ENCODE measurements around the gene INAFM2. TPM values are rescaled to one million over a fixed set of nuclear protein-coding genes. Genes with fewer than 3 reads are reported as not detected.
A peak's percentile ranks its signal among the peaks of the same experiment; 100 is the strongest.

The INAFM2 gene
- total and polyA plus RNA-seq, 2 experiments from 2014 or later: 13.7 to 19.5 TPM

- no peaks in the 10 kb centered on the region for H3K36me3 ChIP-seq (replicated peaks; ENCODE audit: insufficient read depth, low read depth)
- TF ChIP-seq EZH2phosphoT487 (IDR thresholded peaks at IDR 0.05; ENCODE audit: low read depth, severe bottlenecking, unreplicated experiment) (no peak), EZH2 (IDR thresholded peaks at IDR 0.05; ENCODE audit: borderline replicate concordance) (no peak), CTCF (IDR thresholded peaks at IDR 0.05; ENCODE audit: poor library complexity) (no peak)
- H4K20me1 ChIP-seq (ENCODE audit: insufficient read depth, poor library complexity, severe bottlenecking): no peaks in the 10 kb centered on the region
- H3K4me3 ChIP-seq: no peak overlapping the region
- H3K9me2 ChIP-seq (replicated peaks; ENCODE audit: insufficient read depth): no peaks in the 10 kb centered on the region
- no peaks in the 10 kb centered on the region for H3K9me3 ChIP-seq (ENCODE audit: low read depth)
- H3K4me2 ChIP-seq: no peak overlapping the region
- H3K79me2 ChIP-seq: no peaks in the 10 kb centered on the region
- 60% methylated on average over 10 of the region's 10 CpGs for WGBS (ENCODE audit: low lambda C conversion rate, missing lambda C conversion rate)
- H3K27ac ChIP-seq: no peak overlapping the region
- no peaks in the 10 kb centered on the region for H3K4me1 ChIP-seq (ENCODE audit: insufficient read depth)
- DNase-seq (ENCODE audit: low spot score): peak; percentile 57
- no peak overlapping the region for H2AFZ ChIP-seq
- peaks cover 10% of the 10 kb centered on the region for H3K27me3 ChIP-seq
Measured at GRCh38 chr15:40313531-40314398, 9.7 kb upstream of the INAFM2 start.

- no peaks in the 10 kb centered on the region for H3K9me2 ChIP-seq (replicated peaks; ENCODE audit: insufficient read depth)
- H3K27ac ChIP-seq: no peak overlapping the region
- H3K4me1 ChIP-seq (ENCODE audit: insufficient read depth): no peaks in the 10 kb centered on the region
- H3K4me3 ChIP-seq: no peak overlapping the region
- no peaks in the 10 kb centered on the region for H3K79me2 ChIP-seq
- H4K20me1 ChIP-seq (ENCODE audit: insufficient read depth, poor library complexity, severe bottlenecking): no peaks in the 10 kb centered on the region
- no peak overlapping the region for H3K4me2 ChIP-seq
- no peak for DNase-seq (ENCODE audit: low spot score)
- no peak overlapping the region for H2AFZ ChIP-seq
- TF ChIP-seq CTCF (IDR thresholded peaks at IDR 0.05; ENCODE audit: poor library complexity) (no peak), EZH2 (IDR thresholded peaks at IDR 0.05; ENCODE audit: borderline replicate concordance) (no peak), EZH2phosphoT487 (IDR thresholded peaks at IDR 0.05; ENCODE audit: low read depth, severe bottlenecking, unreplicated experiment) (no peak)
- 74% methylated on average over 4 of the region's 4 CpGs for WGBS (ENCODE audit: low lambda C conversion rate, missing lambda C conversion rate)
- no peaks in the 10 kb centered on the region for H3K9me3 ChIP-seq (ENCODE audit: low read depth)
- H3K27me3 ChIP-seq: peaks cover 10% of the 10 kb centered on the region
- no peaks in the 10 kb centered on the region for H3K36me3 ChIP-seq (replicated peaks; ENCODE audit: insufficient read depth, low read depth)
Measured at GRCh38 chr15:40314723-40315276, 8.7 kb upstream of the INAFM2 start.

- no peak overlapping the region for H2AFZ ChIP-seq
- TF ChIP-seq EZH2 (IDR thresholded peaks at IDR 0.05; ENCODE audit: borderline replicate concordance): no peak
- no peak for TF ChIP-seq CTCF (IDR thresholded peaks at IDR 0.05; ENCODE audit: poor library complexity)
- TF ChIP-seq EZH2phosphoT487 (IDR thresholded peaks at IDR 0.05; ENCODE audit: low read depth, severe bottlenecking, unreplicated experiment): no peak
- H3K4me3 ChIP-seq: no peak overlapping the region
- no peak overlapping the region for H3K4me2 ChIP-seq
- H3K4me1 ChIP-seq (ENCODE audit: insufficient read depth): no peaks in the 10 kb centered on the region
- no peaks in the 10 kb centered on the region for H4K20me1 ChIP-seq (ENCODE audit: insufficient read depth, poor library complexity, severe bottlenecking)
- no peaks in the 10 kb centered on the region for H3K36me3 ChIP-seq (replicated peaks; ENCODE audit: insufficient read depth, low read depth)
- peaks cover 5% of the 10 kb centered on the region for H3K27me3 ChIP-seq
- H3K27ac ChIP-seq: no peak overlapping the region
- H3K9me3 ChIP-seq (ENCODE audit: low read depth): no peaks in the 10 kb centered on the region
- no peaks in the 10 kb centered on the region for H3K9me2 ChIP-seq (replicated peaks; ENCODE audit: insufficient read depth)
- DNase-seq (ENCODE audit: low spot score): no peak
- WGBS (ENCODE audit: low lambda C conversion rate, missing lambda C conversion rate): 67% methylated on average over 3 of the region's 3 CpGs
- no peaks in the 10 kb centered on the region for H3K79me2 ChIP-seq
Measured at GRCh38 chr15:40316931-40317330, 6.6 kb upstream of the INAFM2 start.

Measured in hepatocyte (in vitro differentiated cells).